Small intestine (tissue), 7 donors: Measurements from ENCODE around the gene TSPAN31. TPM values are rescaled to one million over a fixed set of nuclear protein-coding genes. Genes with fewer than 3 reads are reported as not detected.

Experiments
- DNase-seq, 2 donors: peaks; one replicate each; pipeline versions ENCODE4 v3.0.0 to v3.0.0-alpha.2; 2013
- FAIRE-seq: peaks from 2 replicates; lab custom pipeline; 2012; peaks lifted over from hg19 to GRCh38; lab: Jason Lieb, UNC
- H3K27ac ChIP-seq, 3 donors: one replicate each; pipeline ENCODE4 v1.5.1; 2013; ENCODE audit warnings: low read length in 2 of 3, mild to moderate bottlenecking in 2 of 3, control low read depth in 1 of 3, inconsistent platforms in 1 of 3, low read depth in 1 of 3, moderate library complexity in 1 of 3
- H3K27me3 ChIP-seq, 3 donors: one replicate each; pipeline ENCODE4 v1.6.1; 2013; ENCODE audit warnings: low read length in 3 of 3, inconsistent platforms in 1 of 3; ENCODE audit not compliant: control insufficient read depth in 3 of 3, insufficient read depth in 3 of 3
- H3K36me3 ChIP-seq, 3 donors: one replicate each; pipeline ENCODE4 v1.6.1; 2013; ENCODE audit warnings: low read length in 3 of 3, inconsistent platforms in 1 of 3, low read depth in 1 of 3, mild to moderate bottlenecking in 1 of 3, moderate library complexity in 1 of 3; ENCODE audit not compliant: control insufficient read depth in 3 of 3, insufficient read depth in 2 of 3
- H3K4me1 ChIP-seq, 3 donors: one replicate each; pipeline ENCODE4 v1.6.1; 2013; ENCODE audit warnings: low read length in 2 of 3, inconsistent platforms in 1 of 3, low read depth in 1 of 3, mild to moderate bottlenecking in 1 of 3, moderate library complexity in 1 of 3; ENCODE audit not compliant: control insufficient read depth in 3 of 3, insufficient read depth in 2 of 3
- H3K4me3 ChIP-seq, 3 donors: one replicate each; pipeline ENCODE4 v1.5.1; 2013; ENCODE audit warnings: low read length in 3 of 3, control low read depth in 1 of 3, inconsistent platforms in 1 of 3, low read depth in 1 of 3, mild to moderate bottlenecking in 1 of 3, moderate library complexity in 1 of 3
- H3K9me3 ChIP-seq, 2 donors: one replicate each; pipeline ENCODE4 v1.6.1; 2013; ENCODE audit warnings: low read depth in 1 of 2, low read length in 1 of 2; ENCODE audit not compliant: control insufficient read depth in 2 of 2, insufficient read depth in 1 of 2
- WGBS, 3 donors: extraction: QIAGEN DNeasy Blood & Tissue Kit; methylation state at CpG; one replicate each; pipeline ENCODE4 v1.1.7; 2013; 5-methylcytosine and 5-hydroxymethylcytosine counted together
- polyA plus RNA-seq, 4 donors: library from polyadenylated mRNA; stranded (reverse) in 3 of 4; unstranded in 1 of 4; fragments of 200-250 nt in 3 of 4; fragments of 120-200 nt in 1 of 4; gene quantifications; one replicate each; pipeline versions ENCODE4 v1.2.1 to v1.2.3, GENCODE V29; 2013
- donor health status: healthy with polysubstance abuse.
- donor health status: control.
- donor health status: control.
- donor health status: Bipolar disorder and iron deficiency.
- donor health status: healthy.

Gene TSPAN31
- polyA plus RNA-seq, 4 donors: 13.2 to 62.8 (median 24.5) TPM

DNA sequence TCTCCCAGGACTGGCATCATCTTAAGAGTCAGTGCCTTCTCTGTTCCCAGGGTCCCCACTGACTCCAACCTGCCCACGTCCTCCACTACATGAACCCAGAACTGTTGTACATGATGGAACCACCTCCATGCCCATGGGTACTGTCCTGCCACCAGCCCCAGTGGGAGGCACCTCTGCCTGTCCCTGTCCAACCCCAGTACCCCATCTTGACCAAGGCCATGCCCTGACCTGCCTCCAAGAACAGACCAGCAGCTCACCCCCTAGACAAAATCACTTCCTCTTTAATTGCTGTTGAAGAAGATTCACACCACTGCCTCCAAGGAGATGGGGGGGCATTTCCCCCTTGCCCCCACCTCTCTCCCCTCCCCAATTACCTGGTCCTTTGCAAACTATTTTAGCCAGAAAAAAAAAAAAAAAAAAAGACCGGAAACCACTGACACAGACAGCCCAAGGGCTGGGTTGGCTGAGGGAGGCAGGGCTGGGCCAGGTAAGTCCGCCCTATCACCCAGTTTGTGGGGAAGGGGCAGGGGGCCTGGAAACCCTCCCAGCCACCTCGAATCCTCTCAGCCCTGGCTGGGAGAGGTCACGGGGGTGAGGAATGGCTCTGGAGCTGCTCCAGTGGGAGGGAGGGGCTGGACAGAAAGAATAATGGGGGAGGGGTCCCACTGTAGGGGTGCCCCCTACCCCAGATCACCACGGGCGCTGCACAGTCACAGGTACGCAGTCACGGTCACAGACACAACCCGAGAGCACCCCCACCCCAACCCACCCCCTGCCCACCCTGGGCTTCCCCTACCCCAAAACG lies 19.7 kb upstream of the TSPAN31 start:
- Histone ChIP-seq H3K9me3 (no peaks in the 10 kb centered on the region), H3K36me3 (peaks cover 6 to 25% (median 10%) of the 10 kb centered on the region in 3 donors), H3K27me3 (peaks cover 0 to 56% (median 0%) of the 10 kb centered on the region in 3 donors), H3K27ac (no peak overlapping the region), H3K4me1 (peaks cover 0 to 18% (median 0%) of the 10 kb centered on the region in 3 donors), H3K4me3 (no peak overlapping the region)
- no peak for DNase-seq
- WGBS, 3 donors: 52 to 68% (median 60%) methylated on average over 6 to 10 of the region's 11 CpGs
- no peak for FAIRE-seq

DNA sequence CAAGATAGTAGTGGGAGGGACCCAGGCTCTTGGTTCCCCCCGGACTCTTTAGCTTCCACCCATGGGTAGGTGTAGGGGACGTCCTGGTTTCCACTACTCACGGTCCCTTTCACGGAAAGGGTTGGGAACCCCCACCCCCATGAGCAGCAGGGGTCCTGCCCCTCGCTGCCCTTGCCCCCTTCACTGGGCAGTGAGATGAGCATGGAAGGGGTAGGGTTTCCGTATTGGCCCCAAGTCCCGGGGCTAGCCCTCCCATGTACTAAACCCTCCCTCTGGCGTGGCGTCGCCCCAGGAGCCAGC lies 19.0 kb upstream of the TSPAN31 start:
- H3K27me3 ChIP-seq: peaks cover 0 to 62% (median 0%) of the 10 kb centered on the region in 3 donors
- no peak for DNase-seq
- FAIRE-seq: no peak
- WGBS, 3 donors: 6 to 37% (median 28%) methylated on average over 10 of the region's 10 CpGs
- peaks cover 0 to 18% (median 0%) of the 10 kb centered on the region in 3 donors for H3K4me1 ChIP-seq
- peak overlapping the region in 1 of 3 donors; percentile 76 for H3K4me3 ChIP-seq
- H3K36me3 ChIP-seq: peaks cover 5 to 18% (median 5%) of the 10 kb centered on the region in 3 donors
- H3K27ac ChIP-seq: no peak overlapping the region
- H3K9me3 ChIP-seq: no peaks in the 10 kb centered on the region

DNA sequence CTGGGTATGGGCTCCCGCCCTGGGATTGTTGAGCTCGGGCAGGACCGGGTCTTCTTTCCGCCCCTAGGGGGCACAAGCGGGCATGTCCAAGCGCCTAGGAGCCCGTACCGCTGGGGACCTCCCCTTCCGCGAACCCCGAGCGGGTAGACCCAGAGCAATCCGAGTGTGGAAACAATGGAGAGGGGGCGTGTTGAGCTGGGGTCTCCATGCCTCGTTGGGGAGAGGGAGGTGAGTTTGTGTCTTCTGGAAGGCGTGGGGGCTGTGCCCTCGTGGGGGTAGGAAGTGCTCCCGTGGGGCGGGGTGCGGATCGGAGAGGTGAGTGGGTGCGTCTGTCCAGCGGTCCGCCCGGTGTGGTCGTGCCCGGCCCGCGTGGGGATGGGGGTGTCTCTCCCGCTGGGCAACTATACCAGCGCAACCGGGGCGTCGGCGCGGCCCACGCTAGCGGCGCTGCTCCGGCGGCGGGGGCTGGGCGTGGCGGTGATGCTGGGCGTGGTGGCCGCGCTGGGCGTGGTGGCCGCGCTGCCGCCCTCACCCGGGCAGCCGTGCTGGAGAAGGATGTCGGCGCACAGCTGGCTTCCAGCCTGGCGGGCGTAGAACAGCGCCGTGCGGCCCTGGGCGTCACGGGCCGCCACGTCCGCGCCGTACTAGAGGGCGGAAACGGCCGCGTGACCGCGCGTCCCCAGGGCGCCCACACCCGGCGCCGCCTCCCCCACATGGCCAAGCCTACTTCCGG lies 18.5 kb upstream of the TSPAN31 start:
- peak; percentile 77 to 91 for DNase-seq
- Histone ChIP-seq H3K9me3 (no peaks in the 10 kb centered on the region), H3K36me3 (peaks cover 0 to 13% (median 3%) of the 10 kb centered on the region in 3 donors), H3K27me3 (peaks cover 0 to 66% (median 0%) of the 10 kb centered on the region in 3 donors), H3K27ac (peak overlapping the region in 1 of 3 donors; percentile 40), H3K4me3 (peak overlapping the region; percentile 27 to 76 (median 52)), H3K4me1 (peaks cover 0 to 18% (median 0%) of the 10 kb centered on the region in 3 donors)
- no peak for FAIRE-seq
- WGBS, 3 donors: 10 to 31% (median 26%) methylated on average over 44 to 79 of the region's 79 CpGs

DNA sequence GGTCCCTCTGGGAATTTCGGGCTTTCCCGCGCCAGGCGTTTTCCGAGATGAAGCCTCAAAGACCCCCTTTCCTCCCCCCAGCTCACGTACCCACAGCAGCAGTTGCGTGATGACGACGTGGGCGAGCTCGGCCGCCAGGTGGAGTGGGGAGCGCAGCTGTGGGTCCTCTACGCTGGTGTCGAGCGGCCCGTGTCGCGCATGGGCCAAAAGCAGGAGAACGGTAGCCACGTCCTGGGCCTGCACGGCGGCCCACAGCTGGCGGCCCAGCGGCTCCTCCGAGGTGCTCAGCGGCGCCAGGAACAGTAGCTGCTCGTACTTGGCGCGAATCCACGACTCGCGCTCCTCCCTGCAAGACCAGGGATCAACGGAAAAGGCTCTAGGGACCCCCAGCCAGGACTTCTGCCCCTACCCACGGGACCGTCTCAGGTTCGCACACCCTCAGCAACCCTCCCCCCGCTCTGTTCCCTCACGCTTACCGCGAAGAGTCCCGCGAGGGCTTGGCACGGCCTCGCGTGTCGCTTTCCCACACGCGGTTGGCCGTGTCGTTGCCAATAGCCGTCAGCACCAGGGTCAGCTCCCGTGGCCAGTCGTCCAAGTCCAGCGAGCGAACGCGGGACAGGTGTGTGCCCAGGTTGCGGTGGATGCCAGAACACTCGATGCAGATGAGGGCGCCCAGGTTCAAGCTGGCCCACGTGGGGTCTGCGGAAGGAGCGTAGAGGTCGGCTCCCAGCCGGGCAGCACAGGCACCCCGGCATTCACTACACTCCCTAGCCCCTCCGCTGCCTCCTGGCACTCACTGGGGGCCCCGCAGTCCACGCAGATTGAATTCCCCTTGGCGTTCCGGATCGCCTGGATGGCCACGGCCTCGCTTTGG lies 17.7 kb upstream of the TSPAN31 start:
- WGBS, 3 donors: 21 to 40% (median 32%) methylated on average over 73 to 76 of the region's 76 CpGs
- H3K27ac ChIP-seq: peak overlapping the region in 1 of 3 donors; percentile 18
- H3K27me3 ChIP-seq: peaks cover 0 to 73% (median 0%) of the 10 kb centered on the region in 3 donors
- H3K36me3 ChIP-seq: peaks cover 0 to 6% (median 0%) of the 10 kb centered on the region in 3 donors
- H3K9me3 ChIP-seq: no peaks in the 10 kb centered on the region
- DNase-seq (peak; percentile 16 to 49), FAIRE-seq (no peak)
- peaks cover 0 to 18% (median 0%) of the 10 kb centered on the region in 3 donors for H3K4me1 ChIP-seq
- H3K4me3 ChIP-seq: peak overlapping the region in 2 of 3 donors; percentile 52 to 76

DNA sequence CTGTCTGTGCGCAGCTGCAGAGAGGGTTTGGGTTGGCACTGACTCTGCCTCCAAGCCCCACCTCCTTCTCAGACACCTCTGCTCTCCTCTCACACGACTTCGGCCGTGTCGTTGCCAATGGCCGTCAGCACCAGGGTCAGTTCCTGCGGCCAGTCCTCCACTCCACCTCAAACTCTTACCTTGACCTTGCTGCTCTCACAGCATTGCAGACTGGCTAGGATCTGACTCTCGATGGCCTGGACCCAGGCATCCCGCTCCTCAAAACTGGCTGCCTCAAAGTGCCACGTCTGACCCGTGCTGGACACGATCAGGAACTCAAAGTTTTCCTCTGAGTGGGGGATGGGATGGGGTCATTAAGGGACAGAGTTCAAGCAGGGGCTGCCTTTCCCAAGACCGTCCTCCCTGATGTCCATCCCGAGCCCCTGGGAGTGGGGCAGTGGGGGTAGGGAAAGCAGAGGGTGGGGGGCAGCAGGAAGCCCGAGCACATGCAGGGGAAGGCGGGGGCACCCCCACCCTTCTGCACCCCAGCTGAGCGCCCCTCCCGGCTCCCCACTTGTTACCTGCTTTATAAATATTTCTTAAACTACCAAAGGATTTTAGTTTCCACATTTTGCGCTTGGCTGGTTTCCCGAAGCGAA lies 17.0 kb upstream of the TSPAN31 start:
- no peak for FAIRE-seq
- DNase-seq: no peak
- peaks cover 0 to 80% (median 0%) of the 10 kb centered on the region in 3 donors for H3K27me3 ChIP-seq

DNA sequence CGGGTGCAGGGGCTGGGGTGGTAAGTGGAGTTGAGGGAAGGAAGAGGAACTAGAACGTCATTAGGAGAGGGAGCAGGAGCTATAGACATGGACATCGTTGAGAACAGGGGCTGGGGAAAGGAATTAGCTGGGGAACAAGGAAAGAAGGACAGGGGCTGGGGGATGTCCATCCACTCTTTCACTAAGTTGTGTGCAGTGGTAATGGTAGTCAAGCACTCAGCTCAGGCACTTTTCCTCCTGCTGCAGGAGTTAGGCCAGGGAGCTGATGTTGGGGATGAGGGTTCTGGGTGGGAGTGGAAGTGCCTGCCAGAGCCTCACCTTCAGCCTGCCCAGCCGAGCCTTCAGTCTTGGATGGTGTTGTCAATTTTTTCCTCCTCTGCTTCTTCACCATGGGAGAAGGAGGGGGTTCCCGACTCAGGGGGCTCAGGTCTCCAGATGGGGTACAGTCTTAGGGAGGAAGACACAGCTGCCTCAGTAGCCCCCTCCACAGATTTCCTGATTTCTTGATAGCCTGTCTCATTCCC lies 15.5 kb upstream of the TSPAN31 start:
- DNase-seq: no peak
- WGBS, 3 donors: 36 to 54% (median 53%) methylated on average over 5 of the region's 5 CpGs
- no peaks in the 10 kb centered on the region for H3K9me3 ChIP-seq
- H3K27me3 ChIP-seq: peaks cover 0 to 90% (median 0%) of the 10 kb centered on the region in 3 donors
- H3K4me3 ChIP-seq: no peak overlapping the region
- peaks cover 0 to 18% (median 0%) of the 10 kb centered on the region in 3 donors for H3K4me1 ChIP-seq
- peaks cover 0 to 4% (median 0%) of the 10 kb centered on the region in 3 donors for H3K36me3 ChIP-seq
- FAIRE-seq: no peak
- H3K27ac ChIP-seq: no peak overlapping the region

More for the DNA sequence above, 17.0 kb upstream of the TSPAN31 start:
- Histone ChIP-seq H3K27ac (no peak overlapping the region), H3K9me3 (no peaks in the 10 kb centered on the region), H3K4me1 (peaks cover 0 to 18% (median 0%) of the 10 kb centered on the region in 3 donors), H3K36me3 (peaks cover 0 to 4% (median 0%) of the 10 kb centered on the region in 3 donors), H3K4me3 (no peak overlapping the region)
- 34 to 55% (median 48%) methylated on average over 21 of the region's 21 CpGs for WGBS, 3 donors

DNA sequence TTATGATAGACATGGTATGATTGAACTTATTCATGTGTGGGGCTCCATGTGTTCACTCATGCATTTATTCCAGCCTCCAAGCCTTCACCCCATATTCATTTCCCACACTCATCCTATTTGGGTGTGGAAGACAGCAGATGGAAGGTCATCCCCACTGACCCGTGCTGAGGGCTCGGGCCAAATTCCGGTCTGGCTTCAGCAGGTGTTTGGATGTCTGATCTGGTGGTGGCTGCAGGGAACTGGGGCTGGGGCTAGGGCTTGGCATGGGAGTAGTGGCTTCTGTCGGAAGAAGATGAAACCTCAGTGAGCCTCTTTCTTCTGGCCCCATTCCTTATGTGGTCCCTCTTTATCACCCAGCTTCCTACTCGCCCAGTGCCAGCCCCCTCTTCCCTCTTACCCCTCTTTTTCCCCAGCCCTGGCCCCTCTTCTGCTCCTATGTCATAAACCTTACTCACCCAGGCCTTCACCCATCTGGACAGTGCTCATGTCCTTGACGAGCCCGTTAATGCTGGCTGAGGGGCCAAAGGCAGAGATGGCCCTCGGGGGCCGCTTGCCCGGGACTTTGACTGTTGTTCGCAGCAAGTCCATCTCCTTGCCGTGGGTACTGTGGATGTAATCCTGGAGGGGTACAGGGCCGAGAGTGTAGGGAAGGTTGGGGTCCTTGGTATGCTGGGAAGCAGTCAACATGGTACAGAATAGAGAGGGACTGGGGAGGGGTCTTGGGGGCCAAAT lies 14.3 kb upstream of the TSPAN31 start:
- FAIRE-seq (no peak), DNase-seq (no peak)
- Histone ChIP-seq H3K4me3 (no peak overlapping the region), H3K27me3 (peaks cover 0 to 92% (median 0%) of the 10 kb centered on the region in 3 donors), H3K4me1 (peaks cover 0 to 18% (median 0%) of the 10 kb centered on the region in 3 donors), H3K27ac (no peak overlapping the region), H3K36me3 (peaks cover 0 to 4% (median 0%) of the 10 kb centered on the region in 3 donors), H3K9me3 (no peaks in the 10 kb centered on the region)
- 73 to 82% (median 76%) methylated on average over 13 of the region's 13 CpGs for WGBS, 3 donors
